IMR-90 (cell line): ENCODE results near the gene ADGRV1. TPM values are rescaled to one million over a fixed set of nuclear protein-coding genes. Genes with fewer than 3 reads are reported as not detected.
A peak's percentile ranks its signal among the peaks of the same experiment; 100 is the strongest.

Experiments used
- ATAC-seq: fragments of 200-7000 bp; cut with Tn5 transposase; 2 replicates; pipeline ENCODE4 v1.9.1; 2020; ENCODE audit warnings: low read depth, mild to moderate bottlenecking, moderate library complexity
- BruUV-seq: library from RNA; stranded (reverse); fragments of 400-500 nt; replicated peaks from 2 replicates; lab custom pipeline; 2021; lab: Mats Ljungman, UMichigan
- CTCF ChIA-PET: fragments of 300-600 bp; formaldehyde crosslinking; extraction: SDS; loops from one replicate; lab custom pipeline; 2021; ENCODE audit warnings: antibody characterized with exemption; lab: Yijun Ruan, JAX
- POLR2A ChIA-PET: fragments of 300-600 bp; sonication (Branson Sonifier 250); formaldehyde crosslinking; loops from one replicate; lab custom pipeline; 2022; ENCODE audit warnings: antibody characterized with exemption; ENCODE audit not compliant: unreplicated experiment; lab: Charles Lee
- DNase-seq: peaks from one replicate; pipeline ENCODE4 v3.0.0; 2013
- H2AFZ ChIP-seq: replicated peaks from 2 replicates; pipeline ENCODE3; 2013; ENCODE audit warnings: low read length, mild to moderate bottlenecking; ENCODE audit not compliant: poor library complexity
- H2AK5ac ChIP-seq: 2 replicates; pipeline ENCODE4 v1.6.1; 2013; ENCODE audit warnings: low read depth, low read length, inconsistent platforms
- H2AK9ac ChIP-seq: replicated peaks from 2 replicates; pipeline ENCODE3; 2013; ENCODE audit warnings: mild to moderate bottlenecking, low read depth, low read length, moderate library complexity; ENCODE audit not compliant: poor library complexity
- H2BK120ac ChIP-seq: 2 replicates; pipeline ENCODE4 v1.6.1; 2013; ENCODE audit warnings: low read depth, low read length, inconsistent platforms
- H2BK15ac ChIP-seq: 3 replicates; pipeline ENCODE4 v1.6.1; 2013; ENCODE audit warnings: low read depth, low read length, inconsistent platforms
- H2BK20ac ChIP-seq: 2 replicates; pipeline ENCODE4 v1.6.1; 2013; ENCODE audit warnings: low read depth, mild to moderate bottlenecking, inconsistent platforms, low read length, moderate library complexity
- H2BK5ac ChIP-seq: 2 replicates; pipeline ENCODE4 v1.6.1; 2013; ENCODE audit warnings: mild to moderate bottlenecking, low read depth, low read length, inconsistent platforms; ENCODE audit not compliant: poor library complexity, severe bottlenecking
- H3K14ac ChIP-seq: replicated peaks from 2 replicates; pipeline ENCODE4 v1.6.1; 2013; ENCODE audit warnings: low read depth, low read length, inconsistent platforms
- H3K18ac ChIP-seq: 2 replicates; pipeline ENCODE4 v1.6.1; 2013; ENCODE audit warnings: low read depth, low read length, control low read depth
- H3K23ac ChIP-seq: 2 replicates; pipeline ENCODE4 v1.6.1; 2013; ENCODE audit warnings: low read depth, low read length, inconsistent platforms
- H3K27ac ChIP-seq: 2 replicates; pipeline ENCODE4 v1.5.1; 2013; ENCODE audit warnings: mild to moderate bottlenecking, control low read depth, low read length; ENCODE audit not compliant: insufficient read depth
- H3K27me3 ChIP-seq: 2 replicates; pipeline ENCODE4 v1.6.1; 2013; ENCODE audit warnings: low read length; ENCODE audit not compliant: control insufficient read depth, insufficient read depth
- H3K36me3 ChIP-seq: 2 replicates; pipeline ENCODE4 v1.6.1; 2013; ENCODE audit warnings: low read length, mixed read lengths; ENCODE audit not compliant: control insufficient read depth, insufficient read depth
- H3K4ac ChIP-seq: 2 replicates; pipeline ENCODE4 v1.6.1; 2013; ENCODE audit warnings: low read depth, low read length, inconsistent platforms
- H3K4me1 ChIP-seq: 2 replicates; pipeline ENCODE4 v1.6.1; 2013; ENCODE audit warnings: low read length, mixed read lengths; ENCODE audit not compliant: control insufficient read depth, insufficient read depth
- H3K4me2 ChIP-seq: 2 replicates; pipeline ENCODE4 v1.6.1; 2013; ENCODE audit warnings: low read depth, mild to moderate bottlenecking, control low read depth, low read length, moderate library complexity
- H3K4me3 ChIP-seq: 2 replicates; pipeline ENCODE4 v1.5.1; 2013; ENCODE audit warnings: low read depth, mild to moderate bottlenecking, control low read depth, low read length, moderate library complexity; ENCODE audit not compliant: insufficient read depth
- H3K56ac ChIP-seq: 2 replicates; pipeline ENCODE4 v1.6.1; 2013; ENCODE audit warnings: low read length, inconsistent platforms; ENCODE audit not compliant: insufficient read depth; ENCODE audit errors: extremely low read depth
- H3K79me1 ChIP-seq, 2 experiments: 2 replicates each; pipeline ENCODE4 v1.6.1; 2013; ENCODE audit warnings: low read length in 2 of 2, inconsistent platforms in 1 of 2, low read depth in 1 of 2
- H3K9ac ChIP-seq: 2 replicates; pipeline ENCODE4 v1.6.1; 2013; ENCODE audit warnings: low read depth, low read length, control low read depth
- H3K9me1 ChIP-seq: 2 replicates; pipeline ENCODE4 v1.6.1; 2013; ENCODE audit warnings: low read length, inconsistent platforms; ENCODE audit not compliant: insufficient read depth
- H3K9me3 ChIP-seq: 2 replicates; pipeline ENCODE4 v1.6.1; 2013; ENCODE audit warnings: low read length; ENCODE audit not compliant: control insufficient read depth, insufficient read depth
- H4K20me1 ChIP-seq: 2 replicates; pipeline ENCODE4 v1.6.1; 2013; ENCODE audit warnings: low read length, inconsistent platforms; ENCODE audit not compliant: insufficient read depth
- H4K5ac ChIP-seq: 2 replicates; pipeline ENCODE4 v1.6.1; 2013; ENCODE audit warnings: mild to moderate bottlenecking, low read depth, low read length, control low read depth
- H4K8ac ChIP-seq, 2 experiments: 2 replicates each; pipeline ENCODE4 v1.6.1; 2013; ENCODE audit warnings: low read depth in 2 of 2, low read length in 2 of 2, control low read depth in 1 of 2, inconsistent platforms in 1 of 2
- H4K91ac ChIP-seq: 2 replicates; pipeline ENCODE4 v1.6.1; 2013; ENCODE audit warnings: low read depth, low read length, inconsistent platforms; ENCODE audit not compliant: insufficient read depth
- BHLHE40 ChIP-seq: fragments of 150-350 bp; IDR thresholded peaks from 2 replicates; pipeline ENCODE4 v1.6.1; 2016; ENCODE audit warnings: mild to moderate bottlenecking, low read depth, low read length
- FOS ChIP-seq: fragments of 150-350 bp; IDR thresholded peaks from 2 replicates; pipeline ENCODE4 v1.6.1; 2016; ENCODE audit warnings: low read depth, low read length
- MAFK ChIP-seq: IDR thresholded peaks from 2 replicates; pipeline ENCODE4 v1.6.1; 2012; ENCODE audit warnings: low read depth, low read length, improper control_type of control experiment
- RCOR1 ChIP-seq: IDR thresholded peaks from 2 replicates; pipeline ENCODE4 v1.6.1; 2012; ENCODE audit warnings: mild to moderate bottlenecking, low read length, improper control_type of control experiment; ENCODE audit not compliant: insufficient replicate concordance
- WGBS, 2 experiments: methylation state at CpG; one replicate each; pipeline versions ENCODE4 v1.1.5 to v1.1.7; 2013; ENCODE audit warnings: missing lambda C conversion rate in 2 of 2; ENCODE audit not compliant: insufficient read length in 1 of 2; ENCODE audit errors: extremely low coverage in 2 of 2; 5-methylcytosine and 5-hydroxymethylcytosine counted together
- dilution Hi-C: fragments of 300-500 bp; cut with HindIII; formaldehyde crosslinking; loops from one replicate; pipeline ENCODE4 v1.14.3; 2018; ENCODE audit warnings: low sequenced_read_pairs; ENCODE audit not compliant: unreplicated experiment
- in situ Hi-C: fragments of 300-500 bp; cut with MboI; formaldehyde crosslinking; loops from 3 replicates; pipeline ENCODE4 v1.14.3; 2019; ENCODE audit warnings: low sequenced_read_pairs, inconsistent platforms, mixed read lengths
- intact Hi-C: fragments of 100-400 bp; cut with micrococcal nuclease; formaldehyde crosslinking; loops from 2 replicates; pipeline ENCODE4 v1.10.0; 2022
- polyA plus RNA-seq, 3 experiments: library from polyadenylated mRNA; depleted of rRNA; stranded (reverse); fragments of >200 nt; gene quantifications; 2 replicates each; pipeline ENCODE4 v1.2.3, GENCODE V29; 2012; ENCODE audit warnings: low replicate concordance in 1 of 3
- total RNA-seq: library from RNA; depleted of rRNA; stranded (reverse); fragments of >200 nt; gene quantifications from 2 replicates; pipeline ENCODE4 v1.2.3, GENCODE V29; 2012
- TF ChIP-seq, protein P1 (sequence below): fragments of 150-350 bp; IDR thresholded peaks from 2 replicates; pipeline ENCODE4 v1.6.1; 2017; ENCODE audit warnings: mild to moderate bottlenecking, antibody characterized with exemption, low read length, low read depth

Gene ADGRV1
- total and polyA plus RNA-seq, 2 of the 4 experiments (the other 2 are of a cell fraction) = under 0.01 TPM; not detected in 1

DNA sequence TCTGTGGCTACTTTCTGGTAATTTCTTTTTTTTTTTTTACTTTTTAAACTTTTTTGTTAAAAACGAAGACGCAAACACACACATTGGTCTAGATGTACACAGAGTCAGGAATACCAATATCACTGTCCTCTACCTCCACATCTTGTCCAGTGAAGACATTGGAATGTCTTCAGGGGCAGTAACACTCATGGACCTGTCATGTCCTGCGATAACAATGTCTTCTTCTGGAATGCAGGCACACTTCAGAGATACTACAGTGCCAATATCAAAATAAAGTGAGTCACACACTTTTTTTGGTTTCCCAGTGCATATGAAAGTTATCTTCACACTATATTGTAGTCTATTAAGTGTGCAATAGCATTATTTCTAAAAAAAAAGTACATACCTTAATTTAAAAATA, 648.7 kb downstream of the ADGRV1 start:
- Histone ChIP-seq H3K9ac (no peak overlapping the region), H3K14ac (peak overlapping the region; percentile 87; the same call in 1 of the 2 replicates), H4K20me1 (no peaks in the 10 kb centered on the region), H3K27ac (no peak overlapping the region), H2BK20ac (0 out of 2 replicates have a peak overlapping the region, but pooled peaks have one; percentile 18), H3K9me1 (peaks cover 5% of the 10 kb centered on the region), H3K4me3 (no peak overlapping the region), H3K9me3 (no peaks in the 10 kb centered on the region), H3K4me2 (no peak overlapping the region), H2BK5ac (peak overlapping the region; percentile 82), H2AK5ac (peak overlapping the region; percentile 60; the same call in 1 of the 2 replicates), H2AK9ac (no peak overlapping the region), H3K23ac (0 out of 2 replicates have a peak overlapping the region, but pooled peaks have one; percentile 31), H3K27me3 (no peaks in the 10 kb centered on the region), H3K56ac (no peak overlapping the region), H2AFZ (no peak overlapping the region), H2BK120ac (no peak overlapping the region), H3K18ac (no peak overlapping the region), H4K91ac (no peak overlapping the region), H3K79me1 (no peaks in the 10 kb centered on the region), H3K36me3 (no peaks in the 10 kb centered on the region), H2BK15ac (peak overlapping the region; percentile 8; the same call in 1 of the 3 replicates), H4K5ac (no peak overlapping the region), H4K8ac (peak overlapping the region in 1 of 2 experiments; percentile 50; a peak in 1 of 4 replicates), H3K4ac (peak overlapping the region; percentile 71), H3K4me1 (no peaks in the 10 kb centered on the region; the same call in 1 of the 2 replicates)
- TF ChIP-seq, protein P1, sequence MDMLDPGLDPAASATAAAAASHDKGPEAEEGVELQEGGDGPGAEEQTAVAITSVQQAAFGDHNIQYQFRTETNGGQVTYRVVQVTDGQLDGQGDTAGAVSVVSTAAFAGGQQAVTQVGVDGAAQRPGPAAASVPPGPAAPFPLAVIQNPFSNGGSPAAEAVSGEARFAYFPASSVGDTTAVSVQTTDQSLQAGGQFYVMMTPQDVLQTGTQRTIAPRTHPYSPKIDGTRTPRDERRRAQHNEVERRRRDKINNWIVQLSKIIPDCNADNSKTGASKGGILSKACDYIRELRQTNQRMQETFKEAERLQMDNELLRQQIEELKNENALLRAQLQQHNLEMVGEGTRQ = no peak
- TF ChIP-seq RCOR1 = no peak
- peak; percentile 15; the same call in 1 of the 2 replicates for TF ChIP-seq FOS
- peak; percentile 83 for TF ChIP-seq BHLHE40
- no peak for TF ChIP-seq MAFK
- dilution Hi-C loops (no loop called here), intact Hi-C loops (no loop called here), in situ Hi-C loops (no loop called here)
- no TSS peak for BruUV-seq
- POLR2A ChIA-PET = no interaction called here
- 73% methylated on average over 3 of the region's 3 CpGs; no CpG with 5 or more reads in 1 of the 2 experiments for WGBS, 2 experiments
- peak; percentile 52 for ATAC-seq
- CTCF ChIA-PET = interaction anchor here (0.6 to 0.7 kb wide), 2 partner anchors 38 to 71 kb away, joined by 3 to 4 read pairs; no protein-coding TSS in a partner anchor
- peak; percentile 50 for DNase-seq
